Parathyroid adenoma (tissue), 2 donors: ENCODE measurements around the gene PDGFB.

Source experiments
- H2AFZ ChIP-seq: fragments of 300-600 bp; sonication (generic); one replicate; pipeline ENCODE4 v1.7.0; 2017; ENCODE audit warnings: antibody characterized with exemption, mild to moderate bottlenecking
- H3K27ac ChIP-seq: fragments of 300-600 bp; sonication (generic); one replicate; pipeline ENCODE4 v1.7.0; 2017
- H3K27me3 ChIP-seq: fragments of 300-600 bp; sonication (generic); one replicate; pipeline ENCODE4 v1.7.0; 2017; ENCODE audit warnings: low read length; ENCODE audit not compliant: control insufficient read depth, insufficient read depth
- H3K36me3 ChIP-seq: fragments of 300-600 bp; sonication (generic); one replicate; pipeline ENCODE4 v1.7.0; 2017; ENCODE audit warnings: low read length; ENCODE audit not compliant: control insufficient read depth, insufficient read depth
- H3K4me1 ChIP-seq: fragments of 300-600 bp; sonication (generic); one replicate; pipeline ENCODE4 v1.7.0; 2017; ENCODE audit warnings: control low read depth
- H3K4me2 ChIP-seq: fragments of 300-600 bp; sonication (generic); one replicate; pipeline ENCODE4 v1.7.0; 2017; ENCODE audit warnings: low read length
- H3K4me3 ChIP-seq: fragments of 300-600 bp; sonication (generic); one replicate; pipeline ENCODE4 v1.7.0; 2017; ENCODE audit warnings: low read depth, low read length
- H3K79me2 ChIP-seq: fragments of 300-600 bp; sonication (generic); one replicate; pipeline ENCODE4 v1.7.0; 2017; ENCODE audit warnings: control low read depth
- H3K9ac ChIP-seq: fragments of 300-600 bp; sonication (generic); one replicate; pipeline ENCODE4 v1.7.0; 2017; ENCODE audit warnings: mild to moderate bottlenecking
- H3K9me3 ChIP-seq: fragments of 300-600 bp; sonication (generic); one replicate; pipeline ENCODE4 v1.7.0; 2017; ENCODE audit warnings: low read length; ENCODE audit not compliant: control insufficient read depth
- CTCF ChIP-seq: fragments of 300-600 bp; sonication (generic); IDR thresholded peaks from one replicate; pipeline ENCODE4 v1.7.0; 2017; ENCODE audit warnings: antibody characterized with exemption, mild to moderate bottlenecking
- donor health status: primary hyperparathyroidism.

Gene PDGFB

GRCh38 chr22:39291523-39291922 is 46.7 kb upstream of the PDGFB start:
- peaks cover 31% of the 10 kb centered on the region for H3K4me1 ChIP-seq
- H3K9ac ChIP-seq: no peak overlapping the region
- peak overlapping the region; percentile 70 for H2AFZ ChIP-seq

GRCh38 chr22:39290724-39291161 is 46.0 kb upstream of the PDGFB start:
- TF ChIP-seq CTCF: no peak
- no peaks in the 10 kb centered on the region for H3K36me3 ChIP-seq
- H3K4me3 ChIP-seq: no peak overlapping the region
- H3K4me2 ChIP-seq: peak overlapping the region; percentile 37
- H3K9ac ChIP-seq: no peak overlapping the region
- H3K9me3 ChIP-seq: no peaks in the 10 kb centered on the region
- H3K27me3 ChIP-seq: no peaks in the 10 kb centered on the region
- H3K79me2 ChIP-seq: no peaks in the 10 kb centered on the region
- H3K27ac ChIP-seq: peak overlapping the region; percentile 97
- peaks cover 31% of the 10 kb centered on the region for H3K4me1 ChIP-seq
- peak overlapping the region; percentile 70 for H2AFZ ChIP-seq

More at GRCh38 chr22:39291523-39291922, 46.7 kb upstream of the PDGFB start:
- no peaks in the 10 kb centered on the region for H3K27me3 ChIP-seq
- H3K36me3 ChIP-seq: no peaks in the 10 kb centered on the region
- no peaks in the 10 kb centered on the region for H3K79me2 ChIP-seq
- no peak overlapping the region for H3K4me2 ChIP-seq
- no peak overlapping the region for H3K4me3 ChIP-seq
- H3K27ac ChIP-seq: peak overlapping the region; percentile 97
- no peak for TF ChIP-seq CTCF
- H3K9me3 ChIP-seq: no peaks in the 10 kb centered on the region

- no peak for TF ChIP-seq CTCF
- Histone ChIP-seq H3K9me3 (no peaks in the 10 kb centered on the region), H2AFZ (peak overlapping the region; percentile 70), H3K9ac (no peak overlapping the region), H3K4me3 (no peak overlapping the region), H3K27ac (peak overlapping the region; percentile 97), H3K4me1 (peaks cover 31% of the 10 kb centered on the region), H3K4me2 (no peak overlapping the region), H3K79me2 (no peaks in the 10 kb centered on the region), H3K36me3 (no peaks in the 10 kb centered on the region), H3K27me3 (no peaks in the 10 kb centered on the region)
Observed at GRCh38 chr22:39289975-39290720, 45.4 kb upstream of the PDGFB start.

- Histone ChIP-seq H3K4me2 (no peak overlapping the region), H3K9ac (no peak overlapping the region), H2AFZ (no peak overlapping the region), H3K79me2 (no peaks in the 10 kb centered on the region), H3K4me3 (no peak overlapping the region), H3K4me1 (peaks cover 28% of the 10 kb centered on the region), H3K27ac (no peak overlapping the region), H3K27me3 (no peaks in the 10 kb centered on the region), H3K36me3 (no peaks in the 10 kb centered on the region), H3K9me3 (no peaks in the 10 kb centered on the region)
- TF ChIP-seq CTCF: no peak
Observed at GRCh38 chr22:39289533-39289932, 44.8 kb upstream of the PDGFB start.
